PC-3 (cell line): ENCODE data around the gene GPC5.

ENCODE experiments used
- EZH2 ChIP-seq: fragments of 300-600 bp; sonication (generic); IDR thresholded peaks from one replicate; pipeline ENCODE4 v1.6.1; 2017; ENCODE audit warnings: antibody characterized with exemption, mild to moderate bottlenecking, low read length; ENCODE audit not compliant: unreplicated experiment
- TF ChIP-seq, protein P1 (sequence below): fragments of 300-600 bp; sonication (generic); conservative IDR thresholded peaks from 2 replicates; pipeline ENCODE4 v1.5.1; 2017; ENCODE audit warnings: antibody characterized with exemption, low read depth, mild to moderate bottlenecking, low read length

DNA sequence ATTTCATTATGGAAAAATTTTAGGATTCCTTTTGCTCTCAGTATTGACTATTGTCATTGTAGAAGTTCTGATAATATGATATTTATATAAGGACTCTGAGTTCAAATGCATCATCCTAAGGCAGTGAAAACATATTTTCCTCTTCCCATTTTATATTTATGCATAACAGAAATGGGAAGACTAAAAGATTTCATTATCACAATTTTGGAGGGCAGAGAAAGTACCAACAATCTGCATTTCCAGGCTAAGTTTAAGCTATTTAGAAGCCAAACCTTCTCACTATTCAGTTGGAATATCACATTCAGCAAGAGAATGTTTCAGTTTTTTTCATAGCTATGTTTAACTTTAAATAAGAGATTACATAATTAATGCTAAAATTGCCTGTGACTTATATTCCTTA, 1269.7 kb downstream of the GPC5 start:
- TF ChIP-seq, protein P1, sequence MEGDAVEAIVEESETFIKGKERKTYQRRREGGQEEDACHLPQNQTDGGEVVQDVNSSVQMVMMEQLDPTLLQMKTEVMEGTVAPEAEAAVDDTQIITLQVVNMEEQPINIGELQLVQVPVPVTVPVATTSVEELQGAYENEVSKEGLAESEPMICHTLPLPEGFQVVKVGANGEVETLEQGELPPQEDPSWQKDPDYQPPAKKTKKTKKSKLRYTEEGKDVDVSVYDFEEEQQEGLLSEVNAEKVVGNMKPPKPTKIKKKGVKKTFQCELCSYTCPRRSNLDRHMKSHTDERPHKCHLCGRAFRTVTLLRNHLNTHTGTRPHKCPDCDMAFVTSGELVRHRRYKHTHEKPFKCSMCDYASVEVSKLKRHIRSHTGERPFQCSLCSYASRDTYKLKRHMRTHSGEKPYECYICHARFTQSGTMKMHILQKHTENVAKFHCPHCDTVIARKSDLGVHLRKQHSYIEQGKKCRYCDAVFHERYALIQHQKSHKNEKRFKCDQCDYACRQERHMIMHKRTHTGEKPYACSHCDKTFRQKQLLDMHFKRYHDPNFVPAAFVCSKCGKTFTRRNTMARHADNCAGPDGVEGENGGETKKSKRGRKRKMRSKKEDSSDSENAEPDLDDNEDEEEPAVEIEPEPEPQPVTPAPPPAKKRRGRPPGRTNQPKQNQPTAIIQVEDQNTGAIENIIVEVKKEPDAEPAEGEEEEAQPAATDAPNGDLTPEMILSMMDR: no peak
- TF ChIP-seq EZH2: no peak
